Stimulated activated CD4-positive, alpha-beta T cell treated with anti-CD3 and anti-CD28 coated beads, Interleukin-1b, Interleukin-23, amount 100 ng/mL, for 4 hours (primary cell): ENCODE data around the gene SLC38A6.

ENCODE experiments used
- DNase-seq, 2 donors: peaks; one replicate each; pipeline ENCODE4 v3.0.0-alpha.2; 2020; ENCODE audit warnings: low read depth in 2 of 2

The SLC38A6 gene

DNA sequence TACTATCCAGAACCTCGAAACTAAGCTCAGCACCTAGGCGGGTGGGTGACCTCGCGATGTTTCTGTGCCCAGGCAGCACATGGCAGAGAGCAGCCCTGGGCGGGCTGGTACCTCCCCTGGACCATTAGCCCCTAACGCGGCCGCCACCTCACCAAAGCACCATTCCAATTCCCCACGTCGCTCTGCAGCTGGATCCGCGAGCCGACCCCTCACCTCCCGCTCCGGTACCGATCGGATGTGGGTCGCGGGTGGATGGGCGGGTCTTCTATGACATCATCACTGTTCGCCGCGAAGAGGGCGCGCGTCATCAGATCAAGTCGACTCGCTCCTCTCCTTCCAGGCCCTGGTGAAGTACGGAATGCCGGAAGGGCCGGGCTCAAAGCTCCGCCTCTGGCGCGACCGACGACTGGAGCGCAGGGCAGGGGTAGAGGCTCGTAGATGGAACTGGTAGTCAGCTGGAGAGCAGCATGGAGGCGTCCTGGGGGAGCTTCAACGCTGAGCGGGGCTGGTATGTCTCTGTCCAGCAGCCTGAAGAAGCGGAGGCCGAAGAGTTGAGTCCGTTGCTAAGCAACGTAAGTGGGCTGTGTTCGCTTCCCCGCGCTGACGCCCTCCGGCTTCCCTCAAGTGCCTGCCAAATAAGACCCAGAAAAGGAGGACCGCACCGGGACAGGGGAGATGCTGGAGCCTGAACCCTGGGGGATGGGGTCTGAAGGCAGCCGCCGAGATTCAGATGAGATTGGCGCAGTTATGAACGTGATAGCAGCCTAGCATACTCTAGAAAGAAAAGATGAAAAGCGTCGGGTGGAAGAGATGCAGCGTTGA is at the start of gene SLC38A6, which contains the start of gene TRMT5:
TSS of gene SLC38A6 (plus strand) at position 435 of the 822 bp plus-strand sequence. CDS start at position 468, 33 bp downstream.
TSS of gene TRMT5 (minus strand) at position 269 of the 822 bp plus-strand sequence. CDS start at position 163, 106 bp downstream.
- DNase-seq: peak; percentile 79 to 80

DNA sequence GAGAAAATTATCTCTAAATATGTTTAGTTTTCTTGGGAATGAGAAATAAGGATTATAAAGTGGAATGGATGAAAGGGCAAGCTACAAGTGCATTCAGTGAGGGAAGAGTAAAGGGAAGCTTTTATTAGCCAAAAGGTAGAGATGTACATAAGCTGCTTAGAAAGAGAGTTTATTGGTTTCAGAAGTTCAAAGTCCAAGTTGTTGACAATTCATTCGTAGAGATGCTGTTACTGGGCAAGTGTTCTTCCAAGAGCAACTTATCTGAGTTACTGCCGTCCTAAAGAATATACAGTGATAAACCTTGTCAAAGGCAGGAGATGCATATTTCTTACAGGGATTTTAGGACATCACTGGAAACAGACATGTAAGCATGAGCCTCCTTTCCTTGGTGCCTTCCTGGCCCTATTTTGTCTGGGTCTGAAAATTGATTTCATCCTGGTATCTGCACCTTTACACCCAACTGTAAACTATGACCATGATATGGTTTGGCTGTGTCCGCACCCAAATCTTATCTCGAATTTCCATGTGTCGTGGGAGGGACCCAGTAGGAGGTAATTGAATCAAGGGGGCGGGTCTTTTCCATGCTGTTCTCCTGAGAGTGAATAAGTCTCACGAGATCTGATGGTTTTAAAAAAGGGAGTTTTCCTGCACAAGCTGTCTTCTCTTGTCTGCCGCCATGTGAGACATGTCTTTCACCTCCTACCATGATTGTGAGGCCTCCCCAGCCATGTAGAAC is 47.0 kb upstream of the SLC38A6 start:
- no peak for DNase-seq

DNA sequence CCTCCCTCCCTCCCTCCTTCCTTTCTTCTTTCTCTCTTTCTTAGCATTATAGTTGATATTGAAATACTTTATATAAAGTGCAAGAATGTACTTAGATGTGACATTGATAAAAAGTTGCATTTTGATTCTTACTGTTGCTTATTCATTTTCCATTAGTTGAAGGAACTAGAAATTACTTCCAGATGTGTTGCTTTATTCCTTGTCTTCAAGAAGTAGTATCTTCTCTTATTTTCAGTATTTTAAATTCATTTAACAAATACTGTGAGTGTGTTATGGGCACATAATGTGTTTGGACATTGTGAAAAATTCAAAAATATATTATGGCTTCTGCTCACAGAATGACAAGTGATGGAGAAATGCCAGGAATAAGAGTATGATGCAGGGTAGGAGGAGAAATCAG is 45.7 kb upstream of the SLC38A6 start:
- no peak for DNase-seq

DNA sequence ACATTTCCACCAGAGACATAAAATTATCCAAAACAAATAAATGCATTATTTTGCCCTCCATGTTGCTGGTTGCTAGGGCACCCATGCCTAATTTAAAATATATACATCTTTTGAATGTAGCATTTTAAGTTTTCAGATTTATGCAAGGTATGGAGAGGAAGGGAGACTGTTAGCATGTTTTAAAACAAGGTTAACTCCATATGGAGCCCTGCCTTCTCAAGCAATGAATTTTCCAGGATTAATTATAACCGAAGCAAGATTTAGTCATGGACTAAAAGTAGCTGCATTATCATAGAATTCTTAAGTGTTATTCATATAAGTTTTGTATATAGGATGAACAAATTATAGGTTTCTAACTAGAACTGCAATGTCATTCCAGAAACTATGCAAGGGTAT is 37.4 kb upstream of the SLC38A6 start:
- DNase-seq: no peak

DNA sequence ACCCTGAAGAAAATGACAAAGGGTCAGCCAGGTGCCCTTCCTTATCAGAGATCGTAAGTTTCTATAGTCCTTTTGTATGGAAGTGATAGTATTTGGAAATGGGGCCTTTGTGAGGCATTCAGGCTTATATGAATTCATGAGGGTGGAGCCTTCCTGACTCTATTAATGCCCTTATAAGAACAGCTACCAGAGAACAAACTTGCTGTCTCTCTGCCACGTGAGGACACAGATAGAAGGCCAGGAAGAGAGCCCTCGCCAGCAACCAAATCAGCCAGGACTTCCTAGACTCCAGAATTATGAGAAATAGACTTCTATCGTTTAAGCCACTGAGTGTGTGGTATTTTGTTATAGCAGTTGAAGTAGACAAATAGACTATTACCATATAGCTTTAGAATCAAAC is 36.8 kb upstream of the SLC38A6 start:
- DNase-seq: no peak

DNA sequence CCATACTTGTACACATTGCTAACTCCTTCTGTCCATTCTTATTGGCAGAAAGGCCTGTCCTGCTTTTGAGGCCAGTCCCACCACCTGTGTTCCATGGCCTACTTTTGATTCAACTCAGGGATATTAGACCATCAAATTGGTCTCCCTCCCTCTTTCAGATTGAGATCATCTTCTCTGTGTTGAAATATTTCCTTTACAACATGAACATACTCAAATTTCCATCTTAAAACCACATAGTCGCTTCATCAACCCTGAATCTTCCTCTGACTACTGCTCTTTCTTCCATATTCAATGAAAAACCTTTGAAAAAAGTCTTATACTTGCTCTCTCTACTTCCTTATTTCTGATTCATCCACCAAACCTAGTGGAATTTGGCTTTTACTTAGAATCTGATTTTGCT is 35.1 kb upstream of the SLC38A6 start:
- no peak for DNase-seq

DNA sequence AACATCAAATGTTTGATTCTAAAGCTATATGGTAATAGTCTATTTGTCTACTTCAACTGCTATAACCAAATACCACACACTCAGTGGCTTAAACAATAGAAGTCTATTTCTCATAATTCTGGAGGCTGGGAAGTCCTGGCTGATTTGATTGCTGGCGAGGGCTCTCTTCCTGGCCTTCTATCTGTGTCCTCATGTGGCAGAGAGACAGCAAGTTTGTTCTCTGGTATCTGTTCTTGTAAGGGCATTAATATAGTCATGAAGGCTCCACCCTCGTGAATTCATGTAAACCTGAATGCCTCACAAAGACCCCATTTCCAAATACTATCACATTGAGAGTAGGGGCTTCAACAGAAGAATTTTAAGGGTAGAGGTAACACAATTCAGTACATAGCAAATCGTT is 34.3 kb upstream of the SLC38A6 start:
- DNase-seq: no peak

DNA sequence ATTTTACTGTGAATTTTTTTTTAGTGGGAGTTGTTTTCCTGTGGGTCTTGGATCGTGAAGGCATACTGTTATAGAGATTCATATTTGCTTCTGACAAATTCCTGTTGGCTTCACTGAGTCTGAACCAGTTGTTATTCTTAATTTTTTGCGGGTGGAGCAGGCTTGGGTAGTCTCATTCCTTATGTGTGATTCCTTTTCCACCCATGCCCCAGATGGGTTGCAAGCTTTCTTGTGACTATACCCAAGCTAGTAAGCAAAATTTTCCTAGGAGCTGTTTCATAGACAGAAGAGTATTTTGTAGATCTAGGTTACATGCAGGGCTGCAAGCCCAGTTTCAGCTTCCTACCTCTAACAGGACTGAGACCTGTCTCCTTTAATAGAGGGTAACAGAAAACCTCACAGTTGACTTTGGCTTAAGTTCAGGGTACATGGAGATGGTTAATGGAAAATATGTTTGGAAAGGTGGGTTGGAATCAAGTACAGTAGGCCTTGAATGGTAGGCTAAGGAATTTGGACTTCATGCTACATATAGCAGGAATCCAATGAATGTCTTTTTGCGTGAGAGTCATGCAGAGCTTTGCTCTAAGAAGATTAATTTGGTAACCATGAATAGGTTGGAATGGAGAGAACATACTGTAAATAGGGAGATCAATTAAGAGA is 29.1 kb upstream of the SLC38A6 start:
- no peak for DNase-seq

DNA sequence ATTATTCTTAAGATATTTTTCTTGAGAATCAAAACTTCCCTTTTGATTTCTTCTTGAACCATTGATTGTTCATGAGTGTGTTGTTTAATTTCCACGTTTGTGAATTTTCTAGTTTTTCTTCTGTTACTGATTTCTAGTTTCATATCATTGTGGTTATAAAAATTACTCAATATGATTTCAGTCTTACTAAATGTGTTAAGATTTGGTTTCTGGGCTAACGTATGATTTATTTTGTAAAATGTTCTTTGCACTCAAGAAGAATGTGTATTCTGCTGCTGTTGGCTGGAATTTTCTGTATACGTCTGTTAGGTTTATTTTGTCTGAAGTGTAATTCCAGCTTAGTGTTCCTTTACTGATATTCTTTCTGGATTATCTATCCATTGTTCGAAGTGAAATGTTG is 24.8 kb upstream of the SLC38A6 start:
- no peak for DNase-seq

DNA sequence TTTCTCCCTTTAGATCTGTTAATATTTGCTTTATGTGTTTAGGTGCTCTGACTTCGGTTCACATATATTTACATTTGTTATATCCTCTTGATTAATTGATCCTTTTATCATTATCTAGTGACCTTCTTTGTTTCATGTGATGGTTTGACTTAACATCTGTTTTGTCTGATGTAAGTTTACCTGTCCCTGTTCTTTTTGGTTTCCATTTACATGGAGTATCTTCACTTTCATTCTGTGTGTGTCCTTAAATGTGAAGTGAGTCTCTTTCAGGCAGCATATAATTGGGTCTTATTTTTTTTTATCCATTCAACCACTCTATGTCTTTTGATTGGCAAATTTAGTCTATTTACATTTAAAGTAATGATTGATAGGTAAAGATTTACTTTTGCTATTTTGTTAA is 24.4 kb upstream of the SLC38A6 start:
- no peak for DNase-seq

DNA sequence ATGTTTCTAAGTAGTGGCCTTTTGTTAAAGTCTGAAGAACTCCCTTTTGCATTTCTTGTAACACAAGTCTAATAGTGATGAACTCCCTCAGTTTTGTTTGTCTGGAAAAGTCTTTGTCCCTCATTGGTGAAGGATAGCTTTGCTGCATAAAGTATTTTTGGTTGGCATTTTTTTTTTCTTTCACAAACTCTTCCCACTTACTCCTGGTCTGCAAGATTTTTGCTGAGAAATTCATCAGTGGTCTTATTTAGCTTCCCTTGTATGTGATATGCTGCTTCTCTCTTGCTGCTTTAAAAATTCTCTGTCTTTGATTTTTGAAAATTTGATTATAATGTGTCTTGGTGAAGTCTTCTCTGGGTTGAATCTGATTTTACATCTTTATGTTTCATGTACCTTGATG is 22.9 kb upstream of the SLC38A6 start:
- no peak for DNase-seq

DNA sequence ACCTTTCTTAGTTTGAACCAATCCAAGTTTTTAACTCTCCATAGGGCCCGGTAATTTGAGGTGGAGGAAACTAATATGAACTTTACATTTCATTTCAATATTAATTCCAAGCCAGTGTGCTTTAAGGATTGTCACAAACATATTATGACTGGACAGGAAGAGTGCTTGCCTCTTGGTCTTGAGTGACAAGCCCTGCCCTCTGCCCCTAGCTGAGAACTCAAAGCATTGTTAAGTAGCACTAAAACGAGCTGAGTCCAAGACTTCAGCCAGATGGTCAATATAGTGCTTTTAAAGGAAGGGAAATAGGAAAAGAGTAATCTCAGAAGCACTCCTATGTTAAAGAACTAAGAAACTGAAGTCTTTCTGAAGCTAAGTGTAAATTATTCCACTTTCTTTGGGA is 17.3 kb upstream of the SLC38A6 start:
- DNase-seq: no peak

DNA sequence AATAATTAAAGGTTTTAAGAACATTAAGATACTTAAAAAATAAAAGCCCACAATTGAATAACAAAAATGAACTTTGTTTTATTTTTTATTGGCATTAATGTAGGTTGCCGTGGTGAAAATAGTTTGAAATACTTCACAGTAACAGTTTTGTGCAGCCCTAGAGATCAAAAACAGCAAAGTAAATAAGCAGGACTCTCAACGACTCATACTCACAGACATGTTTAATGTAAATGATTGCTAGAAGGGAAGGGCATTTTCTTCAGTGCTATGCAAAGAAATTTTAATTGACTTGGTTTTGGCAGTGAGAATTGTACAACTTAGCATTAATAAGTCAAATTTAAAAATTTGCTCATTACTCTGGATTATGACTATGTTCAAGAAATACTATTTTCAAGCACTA is 16.1 kb upstream of the SLC38A6 start:
- no peak for DNase-seq

DNA sequence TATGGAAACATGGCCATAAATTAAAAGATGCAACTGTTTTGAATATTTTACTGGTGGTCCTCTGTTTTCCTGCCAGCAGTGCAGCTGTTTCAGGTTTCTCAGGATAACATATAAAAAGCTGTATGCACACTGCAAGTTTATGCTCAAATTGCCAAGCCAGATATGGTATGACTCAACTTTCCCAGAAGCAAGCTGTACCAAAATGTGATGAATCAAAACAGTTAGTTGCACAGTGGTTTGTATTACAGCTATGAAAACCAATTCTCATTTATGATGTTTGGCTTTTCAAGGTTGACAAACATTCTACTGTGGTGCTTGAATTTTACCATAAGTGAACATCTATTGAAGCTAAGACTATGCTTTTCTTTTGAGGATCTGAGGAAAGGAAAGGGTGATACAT is 15.6 kb upstream of the SLC38A6 start:
- no peak for DNase-seq

DNA sequence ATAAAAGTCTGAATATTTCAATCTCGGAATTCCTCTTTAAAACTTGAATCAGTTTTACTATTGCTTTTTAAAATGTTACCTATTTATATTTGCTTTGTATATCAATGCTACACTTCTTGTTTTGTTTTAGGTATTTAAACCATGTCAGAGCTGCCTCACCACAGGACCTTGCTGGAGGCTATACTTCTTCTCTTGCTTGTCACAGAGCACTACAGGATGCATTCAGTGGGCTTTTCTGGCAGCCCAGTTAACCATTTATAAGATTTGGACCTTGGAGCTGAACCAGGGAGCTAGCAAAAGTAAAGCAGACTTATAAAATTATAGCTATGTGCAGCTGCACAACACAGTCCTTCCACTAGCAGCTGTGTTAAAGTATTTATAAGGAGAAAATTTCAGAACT is 12.9 kb upstream of the SLC38A6 start:
- DNase-seq: no peak

DNA sequence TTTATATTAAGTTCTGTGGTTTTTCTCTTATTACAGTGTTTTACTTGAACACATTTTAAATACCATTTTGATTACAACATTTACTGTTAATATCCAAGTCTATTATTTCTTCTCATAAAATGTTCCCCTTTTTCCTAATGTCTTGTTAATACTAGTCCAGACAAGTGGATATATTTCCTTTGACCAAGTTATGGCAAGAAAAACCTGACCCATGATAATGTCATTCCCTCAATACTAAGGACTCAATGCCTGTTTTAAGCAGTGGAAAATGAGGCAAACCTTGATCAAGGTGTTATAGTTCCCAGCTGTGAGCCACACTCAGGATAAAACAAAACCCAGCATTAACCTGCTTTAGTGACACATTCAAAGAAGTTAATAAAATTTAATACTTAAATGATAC is 12.4 kb upstream of the SLC38A6 start:
- DNase-seq: no peak

DNA sequence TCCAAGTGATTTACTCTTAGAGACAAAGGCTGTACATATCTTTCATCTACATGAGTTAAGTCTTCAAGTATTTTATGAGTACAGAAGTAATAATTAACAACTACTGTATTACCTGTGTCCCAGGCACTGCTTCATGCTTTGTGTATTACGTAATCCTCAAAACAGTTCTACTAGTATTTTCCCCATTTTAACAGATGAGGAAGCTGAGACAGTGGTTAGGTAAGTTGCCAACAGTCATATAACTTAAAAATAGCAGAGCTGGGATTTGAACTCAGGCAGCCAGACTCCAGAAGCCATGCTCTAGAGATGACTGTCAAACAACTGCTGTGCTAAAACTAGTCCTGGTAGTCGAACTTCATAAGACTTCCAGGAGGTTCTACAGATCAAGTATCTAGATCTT is 10.9 kb upstream of the SLC38A6 start:
- no peak for DNase-seq

DNA sequence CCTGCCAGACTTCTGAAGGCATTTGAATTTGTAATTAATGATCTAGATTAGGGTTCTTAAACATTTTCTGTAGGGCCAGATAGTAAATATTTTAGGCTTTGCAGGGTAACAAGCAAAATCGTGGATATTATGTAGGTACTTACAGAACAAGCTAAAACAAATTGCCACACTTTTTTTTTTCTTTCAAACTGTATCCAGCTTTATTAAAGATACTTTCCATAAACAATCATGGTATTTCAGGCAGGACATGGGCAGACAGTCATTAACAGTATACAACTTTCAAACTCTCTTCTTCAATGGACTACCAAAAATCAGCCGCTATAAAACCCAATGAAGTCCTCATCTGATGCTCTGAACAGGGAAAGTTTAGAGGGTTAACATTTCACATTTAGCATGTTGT is 9.8 kb upstream of the SLC38A6 start:
- no peak for DNase-seq

DNA sequence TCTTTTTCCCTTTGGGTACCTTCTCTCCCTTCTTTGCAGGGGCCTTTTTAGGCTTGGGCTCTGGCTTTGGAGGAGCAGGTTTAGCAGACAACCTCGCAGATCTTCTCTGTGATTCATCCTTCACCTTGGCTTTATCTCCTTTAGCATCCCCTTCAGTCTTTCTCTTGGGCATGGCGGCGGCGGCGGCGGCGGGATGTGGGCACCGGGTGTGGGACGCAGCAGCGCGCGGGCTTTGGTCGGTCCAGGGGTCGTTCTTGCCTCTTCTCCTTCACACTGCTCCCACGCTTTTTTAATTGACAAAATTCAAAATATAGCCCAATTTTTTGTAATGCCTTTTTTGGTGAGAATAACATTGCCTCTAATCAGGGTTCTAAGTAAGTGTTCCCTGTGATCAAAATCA is 8.8 kb upstream of the SLC38A6 start:
- DNase-seq: no peak

DNA sequence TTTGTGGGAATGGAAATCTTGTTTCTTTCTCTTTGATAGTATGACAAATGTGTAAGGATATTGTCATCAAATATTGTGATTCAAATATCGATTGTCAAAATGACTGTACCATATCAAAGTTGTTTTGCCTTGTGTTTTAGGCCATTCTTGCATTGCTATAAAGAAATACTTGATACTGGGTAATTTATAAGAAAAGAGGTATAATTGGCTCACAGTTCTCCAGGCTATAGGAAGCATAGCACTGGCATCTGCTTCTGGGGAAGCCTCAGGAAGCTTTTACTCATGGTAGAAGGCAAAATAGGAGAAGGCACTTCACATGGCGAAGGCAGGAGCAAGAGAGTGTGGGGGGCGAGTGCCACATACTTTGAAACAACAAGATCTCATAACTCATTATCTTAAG is 8.0 kb upstream of the SLC38A6 start:
- no peak for DNase-seq

DNA sequence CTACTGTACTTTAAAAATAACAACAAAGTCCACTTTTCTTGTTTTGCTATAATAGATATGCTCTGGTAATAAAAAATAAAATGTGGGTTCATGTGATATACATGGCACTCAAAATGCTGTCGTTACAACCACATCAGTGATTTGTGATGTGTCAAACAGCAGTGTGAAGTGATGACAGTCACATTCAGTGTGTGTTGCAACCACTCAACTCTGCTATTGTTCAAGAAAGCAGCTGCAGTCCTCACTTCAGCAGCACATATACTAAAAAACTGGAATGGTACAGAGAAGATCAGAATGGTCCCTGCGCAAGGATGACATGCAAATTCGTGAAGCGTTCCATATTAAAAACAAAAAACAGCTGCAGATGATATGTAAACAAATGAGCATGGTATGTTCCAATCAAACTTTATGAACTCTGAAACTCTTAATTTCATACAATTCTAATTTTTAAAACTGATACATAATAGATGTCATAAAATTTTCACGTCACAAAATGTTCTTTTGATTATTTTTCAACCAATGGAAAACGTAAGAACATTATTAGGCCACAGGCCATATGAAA is 6.9 kb upstream of the SLC38A6 start:
- no peak for DNase-seq

DNA sequence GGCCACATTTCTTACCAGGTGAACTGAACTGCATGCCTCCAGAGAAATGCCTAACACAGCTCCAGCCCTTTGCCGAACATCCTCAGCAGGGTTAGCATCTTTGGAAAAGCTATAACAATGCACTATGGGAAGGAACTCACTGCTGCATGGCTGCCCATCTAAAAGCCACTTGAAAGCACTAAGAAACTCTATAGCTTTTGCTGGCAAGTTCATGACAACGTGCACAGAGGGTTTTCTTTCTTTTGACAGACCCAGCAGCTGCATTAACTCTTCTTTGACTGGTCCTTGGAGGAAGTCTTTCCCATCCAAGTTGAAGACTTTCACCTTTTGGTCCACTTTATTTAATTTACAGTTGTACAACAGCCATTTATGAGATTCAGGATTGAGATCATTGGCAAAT is 5.5 kb upstream of the SLC38A6 start:
- DNase-seq: no peak
